NT2/D1 (cell line): ENCODE data around the gene FBXL17.

Experiments
- DNase-seq: peaks from one replicate; pipeline ENCODE4 v3.0.0-alpha.2; 2011; ENCODE audit warnings: low read depth, low spot score
- H3K27me3 ChIP-seq: 2 replicates; pipeline ENCODE4 v1.6.0; 2011; ENCODE audit warnings: mild to moderate bottlenecking; ENCODE audit not compliant: insufficient read length, insufficient read depth
- H3K36me3 ChIP-seq: 2 replicates; pipeline ENCODE4 v1.6.1; 2011; ENCODE audit warnings: mild to moderate bottlenecking, low read length, mixed read lengths; ENCODE audit not compliant: insufficient read depth, insufficient read length
- H3K4me1 ChIP-seq: 2 replicates; pipeline ENCODE4 v1.5.1; 2011; ENCODE audit not compliant: insufficient read depth, insufficient read length
- H3K4me3 ChIP-seq: 2 replicates; pipeline ENCODE4 v1.5.1; 2011; ENCODE audit warnings: low read depth; ENCODE audit not compliant: insufficient read length
- H3K9ac ChIP-seq: 2 replicates; pipeline ENCODE4 v1.6.0; 2011; ENCODE audit warnings: low read depth; ENCODE audit not compliant: insufficient read length
- H3K9me3 ChIP-seq: 2 replicates; pipeline ENCODE4 v1.5.1; 2011; ENCODE audit warnings: mild to moderate bottlenecking, low read length; ENCODE audit not compliant: insufficient read depth
- SUZ12 ChIP-seq: IDR thresholded peaks from 2 replicates; pipeline ENCODE4 v1.6.1; 2011; ENCODE audit not compliant: insufficient read length, insufficient read depth; ENCODE audit errors: extremely low read depth
- YY1 ChIP-seq: IDR thresholded peaks from 2 replicates; pipeline ENCODE4 v1.6.1; 2011; ENCODE audit not compliant: insufficient read length, insufficient read depth
- ZNF274 ChIP-seq: IDR thresholded peaks from 2 replicates; pipeline ENCODE4 v1.6.1; 2011; ENCODE audit warnings: mild to moderate bottlenecking, low read depth, low read length

The FBXL17 gene

DNA sequence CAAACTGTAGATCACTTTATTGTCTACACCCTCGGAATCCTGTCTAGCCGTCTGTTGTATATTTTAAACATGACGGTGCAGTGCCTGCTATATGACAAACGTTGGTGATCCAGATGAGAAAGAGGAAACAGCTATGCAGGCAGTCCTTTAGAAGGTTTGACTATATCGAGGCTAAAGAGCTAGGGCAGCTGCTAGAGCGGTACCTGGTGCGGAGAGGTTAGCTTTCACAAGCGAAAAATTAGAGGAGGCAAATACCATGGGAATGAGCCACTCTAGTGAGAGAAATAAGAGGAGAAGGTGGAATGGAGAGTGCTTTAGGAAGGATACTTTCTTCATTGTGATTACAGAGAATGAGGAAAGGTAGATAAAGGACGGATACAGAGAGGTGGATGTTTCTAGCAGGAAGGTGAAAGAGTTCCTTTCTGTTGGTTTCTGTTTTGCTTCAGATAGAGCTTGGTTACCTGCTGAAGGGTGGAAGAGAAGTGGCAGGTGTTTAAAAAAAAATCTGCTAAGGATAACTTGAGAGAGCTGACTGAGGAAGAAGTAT, 959 bp upstream of the FBXL17 start:
- Histone ChIP-seq H3K9ac (peak overlapping the region; percentile 92), H3K36me3 (no peaks in the 10 kb centered on the region), H3K27me3 (no peaks in the 10 kb centered on the region), H3K4me1 (no peaks in the 10 kb centered on the region), H3K9me3 (no peaks in the 10 kb centered on the region), H3K4me3 (peak overlapping the region; percentile 76)
- TF ChIP-seq ZNF274, result no peak
- TF ChIP-seq YY1, result no peak
- TF ChIP-seq SUZ12, result no peak
- DNase-seq, result no peak

DNA sequence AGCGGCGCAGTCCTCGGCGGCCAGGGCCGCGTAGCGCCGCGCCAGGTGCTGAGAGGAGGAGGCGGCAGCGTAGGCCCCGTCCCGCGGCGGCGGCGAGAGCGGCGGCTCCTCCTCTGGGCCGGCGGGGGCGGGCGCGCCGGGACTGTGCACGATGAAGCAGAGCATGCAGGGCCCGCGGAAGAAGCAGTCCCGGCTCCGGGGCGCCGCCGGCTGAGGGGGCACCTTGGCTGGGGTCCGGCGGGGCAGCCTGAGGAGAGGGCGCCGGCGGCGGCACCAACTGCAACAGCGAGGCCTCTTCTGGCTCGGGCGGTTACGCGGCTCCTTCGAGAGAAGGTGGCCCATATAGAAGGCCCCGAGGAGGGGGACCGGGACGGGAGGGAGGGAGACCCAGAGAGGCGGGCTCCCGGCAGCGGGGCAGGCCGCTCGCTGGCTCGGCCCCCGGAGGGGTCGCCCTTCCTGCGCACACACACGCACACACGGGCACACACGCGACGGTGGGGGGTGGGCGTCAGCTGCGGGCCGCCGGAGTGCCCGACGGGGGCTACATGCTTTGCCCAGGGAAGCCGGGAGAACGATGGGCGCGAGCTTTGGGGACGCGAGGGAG, 446 bp downstream of the FBXL17 start:
- H3K27me3 ChIP-seq, result no peaks in the 10 kb centered on the region
- peak overlapping the region; percentile 92 for H3K9ac ChIP-seq
- H3K4me3 ChIP-seq, result peak overlapping the region; percentile 76
- H3K36me3 ChIP-seq, result no peaks in the 10 kb centered on the region
- no peaks in the 10 kb centered on the region for H3K9me3 ChIP-seq
- peak; percentile 32 for DNase-seq
- H3K4me1 ChIP-seq, result no peaks in the 10 kb centered on the region
- TF ChIP-seq ZNF274, result no peak
- TF ChIP-seq YY1, result no peak
- TF ChIP-seq SUZ12, result no peak

DNA sequence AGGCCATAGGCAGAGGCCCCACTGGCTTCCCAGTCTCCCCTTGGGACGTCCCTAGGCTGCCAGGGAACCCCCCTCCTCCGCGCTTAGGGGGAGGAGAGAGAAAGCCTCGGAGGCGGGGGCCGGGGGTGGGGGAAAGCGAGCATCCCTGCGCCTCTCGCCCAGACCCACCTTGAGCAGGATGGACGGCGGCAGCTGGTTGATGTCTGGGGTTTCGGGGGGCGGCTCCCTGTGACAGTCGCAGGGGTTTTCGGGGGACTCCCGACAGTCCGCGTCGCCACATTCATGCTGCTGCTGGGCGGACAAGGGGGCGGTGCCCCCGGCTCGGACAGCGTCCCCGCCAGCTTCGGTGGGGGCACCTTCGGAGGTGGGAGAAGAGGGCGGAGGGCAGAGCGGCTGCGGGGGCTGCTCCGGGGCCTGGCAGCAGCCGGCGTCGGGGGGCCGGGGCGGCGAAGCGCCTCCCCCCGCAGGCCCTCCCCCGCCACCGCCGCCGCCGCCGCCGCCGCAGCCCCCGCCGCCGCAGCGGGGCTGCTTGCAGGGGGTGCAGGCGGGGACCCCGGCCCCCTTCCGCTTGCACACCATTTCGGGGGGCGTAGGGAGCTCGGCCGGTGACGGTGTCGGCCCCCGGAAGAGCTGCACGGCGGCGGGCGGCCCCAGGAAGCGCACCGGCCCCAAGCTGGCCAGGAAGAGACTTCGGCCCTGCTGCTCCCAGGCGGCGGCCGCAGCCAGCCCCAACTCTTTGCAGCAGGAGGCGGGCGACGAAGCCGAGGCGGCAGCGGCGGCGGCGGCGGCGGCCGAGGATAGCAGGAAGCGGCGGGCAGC, 1.2 kb downstream of the FBXL17 start:
- no peaks in the 10 kb centered on the region for H3K4me1 ChIP-seq
- H3K36me3 ChIP-seq, result no peaks in the 10 kb centered on the region
- TF ChIP-seq YY1 (no peak), SUZ12 (no peak), ZNF274 (no peak)
- peaks cover 6% of the 10 kb centered on the region for H3K9me3 ChIP-seq
- DNase-seq, result peak; percentile 33
- no peaks in the 10 kb centered on the region for H3K27me3 ChIP-seq
- H3K9ac ChIP-seq, result peak overlapping the region; percentile 92
- peak overlapping the region; percentile 76 for H3K4me3 ChIP-seq

DNA sequence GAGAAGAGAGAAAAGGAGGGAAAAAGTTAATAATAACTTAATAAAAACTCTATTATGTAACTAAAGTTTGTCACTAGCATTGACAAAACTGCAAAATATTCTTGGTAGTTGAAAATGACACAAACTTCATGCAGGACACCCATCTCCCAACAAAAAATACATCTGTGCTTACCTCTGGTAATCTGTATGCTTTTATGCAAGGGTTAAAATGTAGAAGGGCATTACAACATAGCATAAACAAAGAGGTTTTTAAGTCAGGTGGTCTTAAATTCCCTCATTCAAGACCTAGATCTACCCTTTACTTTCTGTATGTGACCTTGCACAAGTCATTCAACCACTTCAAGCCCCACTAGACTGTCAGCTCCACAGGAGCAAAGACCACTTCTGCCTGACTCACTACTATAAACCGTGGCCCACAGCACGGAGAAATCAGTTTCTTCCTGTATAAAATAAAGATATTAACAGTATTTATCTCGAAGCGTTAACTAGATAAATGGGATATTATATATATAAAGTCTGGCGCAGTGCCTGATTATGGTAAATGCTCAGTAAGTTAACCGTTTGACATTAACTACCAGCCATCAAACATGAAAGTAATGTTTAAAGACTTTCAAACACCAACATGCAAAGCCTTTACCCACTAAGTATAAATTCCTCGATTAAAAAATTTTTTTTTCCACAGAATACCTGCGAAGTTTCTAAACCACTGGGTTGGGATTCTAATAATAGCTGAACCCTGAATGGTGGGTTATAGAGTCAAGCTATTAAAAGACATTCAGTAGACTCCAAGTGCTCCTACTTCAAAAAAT, 2.0 kb downstream of the FBXL17 start:
- Histone ChIP-seq H3K4me3 (peak overlapping the region; percentile 56), H3K36me3 (no peaks in the 10 kb centered on the region), H3K27me3 (no peaks in the 10 kb centered on the region), H3K4me1 (no peaks in the 10 kb centered on the region), H3K9me3 (peaks cover 15% of the 10 kb centered on the region), H3K9ac (peak overlapping the region; percentile 56)
- TF ChIP-seq ZNF274 (no peak), YY1 (no peak), SUZ12 (no peak)
- no peak for DNase-seq

- H3K36me3 ChIP-seq, result no peaks in the 10 kb centered on the region
- H3K9me3 ChIP-seq, result peaks cover 34% of the 10 kb centered on the region
- H3K9ac ChIP-seq, result no peak overlapping the region
- H3K4me1 ChIP-seq, result no peaks in the 10 kb centered on the region
- TF ChIP-seq ZNF274 (no peak), YY1 (no peak), SUZ12 (no peak)
- no peak for DNase-seq
- no peak overlapping the region for H3K4me3 ChIP-seq
- H3K27me3 ChIP-seq, result no peaks in the 10 kb centered on the region
Observed at GRCh38 chr5:108375768-108376167, 6.1 kb downstream of the FBXL17 start.

DNA sequence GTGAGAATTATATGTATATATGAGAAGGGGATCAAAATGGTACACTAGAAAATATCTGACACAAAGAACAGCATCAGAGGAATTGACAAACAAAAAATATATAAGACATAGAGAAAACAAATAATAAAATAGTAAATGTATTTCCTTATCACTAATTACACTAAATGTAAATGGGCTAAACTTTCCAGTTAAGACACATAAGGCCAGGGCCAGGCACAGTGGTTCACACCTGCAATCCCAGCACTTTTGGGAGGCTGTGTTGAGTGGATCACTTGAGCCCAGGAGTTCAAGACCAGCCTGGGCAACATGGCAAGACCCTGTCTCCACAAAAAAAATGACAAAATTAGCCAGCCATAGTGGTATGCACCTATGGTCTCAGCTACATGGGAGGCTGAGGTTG, 8.5 kb downstream of the FBXL17 start:
- no peak for DNase-seq
- TF ChIP-seq ZNF274 (no peak), SUZ12 (no peak), YY1 (no peak)
- Histone ChIP-seq H3K4me1 (no peaks in the 10 kb centered on the region), H3K9ac (no peak overlapping the region), H3K4me3 (no peak overlapping the region), H3K27me3 (no peaks in the 10 kb centered on the region), H3K9me3 (peaks cover 34% of the 10 kb centered on the region), H3K36me3 (no peaks in the 10 kb centered on the region)

DNA sequence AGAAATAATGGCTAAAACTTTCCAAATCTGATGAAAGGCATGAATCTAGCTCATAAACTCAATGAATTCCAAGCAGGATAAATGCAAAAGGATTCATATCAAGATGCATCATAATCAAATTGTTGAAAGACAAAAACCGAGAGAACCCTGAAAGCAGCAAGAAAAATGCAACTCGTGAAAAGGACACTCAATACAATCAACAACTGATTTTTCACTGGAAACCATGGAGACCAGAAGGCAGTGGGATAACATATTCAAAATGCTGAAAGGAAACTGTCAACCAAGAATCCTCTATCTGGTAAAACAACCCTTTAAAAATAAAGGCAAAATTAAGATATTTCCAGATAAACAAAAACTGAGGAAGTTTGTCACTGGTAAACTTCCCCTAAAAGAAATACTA, 9.5 kb downstream of the FBXL17 start:
- H3K9me3 ChIP-seq, result peaks cover 34% of the 10 kb centered on the region
- H3K4me3 ChIP-seq, result no peak overlapping the region
- DNase-seq, result no peak
- no peaks in the 10 kb centered on the region for H3K4me1 ChIP-seq
- TF ChIP-seq SUZ12, result no peak
- no peak for TF ChIP-seq ZNF274
- TF ChIP-seq YY1, result no peak
- H3K36me3 ChIP-seq, result no peaks in the 10 kb centered on the region
- H3K27me3 ChIP-seq, result no peaks in the 10 kb centered on the region
- H3K9ac ChIP-seq, result no peak overlapping the region
